ENCODE measurements around the gene NCOR1. TPM values are rescaled to one million over a fixed set of nuclear protein-coding genes. Genes with fewer than 3 reads are reported as not detected.

NCOR1 gene
- total and polyA plus RNA-seq, 9 of the 15 experiments (the other 6 are each of a cell fraction or from before 2014, with no cell fraction given), result 20.2 to 66.5 (median 50.9) TPM

DNA sequence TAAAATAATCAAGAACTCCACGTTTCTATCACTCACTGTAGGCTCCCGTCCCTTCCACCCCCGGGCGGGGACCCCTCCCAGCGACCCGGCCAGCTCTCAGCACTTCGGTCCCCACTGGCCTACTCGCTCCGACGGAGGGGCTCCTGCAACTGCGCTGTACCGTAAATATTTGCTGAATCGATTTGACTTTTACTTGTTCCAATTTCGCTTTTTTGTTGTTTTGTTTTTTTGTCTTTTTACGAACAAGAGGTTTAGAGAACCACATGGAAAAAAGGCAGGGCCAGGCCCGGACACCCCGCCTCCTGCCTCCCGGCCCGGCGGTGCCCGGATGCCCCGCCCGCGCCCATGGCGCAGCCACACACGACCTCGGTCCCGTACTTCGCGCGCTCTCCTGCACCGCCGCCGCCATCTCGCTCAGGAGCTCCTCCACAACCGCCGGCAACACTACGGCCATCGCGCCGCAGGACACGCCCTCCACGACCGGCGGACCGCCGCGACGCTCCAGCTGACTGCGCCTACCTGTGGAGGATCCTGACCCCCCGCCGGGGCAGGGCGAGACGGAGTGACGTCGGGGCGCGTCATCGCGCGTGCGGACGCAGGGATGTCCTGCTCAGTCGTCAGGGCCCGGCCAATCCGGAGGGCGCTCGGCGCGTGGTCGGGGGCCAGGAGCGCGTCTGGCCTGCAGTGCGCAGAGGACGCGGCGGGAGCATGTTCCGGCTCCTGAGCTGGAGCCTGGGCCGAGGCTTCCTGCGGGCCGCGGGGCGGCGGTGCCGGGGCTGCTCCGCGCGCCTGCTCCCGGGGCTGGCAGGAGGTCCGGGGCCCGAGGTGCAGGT, 216.0 kb downstream of the NCOR1 start, which contains the start of the genes TTC19 and ZSWIM7:
TSS of gene TTC19 (plus strand) at position 684 of the 833 bp plus-strand sequence. CDS start at position 709, 25 bp downstream.
TSS of gene ZSWIM7 (minus strand) at position 564 of the 833 bp plus-strand sequence. CDS start at position 454, 110 bp downstream.
- no peaks in the 10 kb centered on the region for H3K9me1 ChIP-seq (ENCODE audit: control insufficient read depth, insufficient read depth, low read length)
- H3K9me3 ChIP-seq (replicated peaks; ENCODE audit: control insufficient read depth, insufficient read depth, low read depth, low read length), result peaks cover 10% of the 10 kb centered on the region
- BruUV-seq (replicated peaks), result TSS peak; percentile 62
- peak within 1 kb of the TSS; percentile 76 to 97 for H3K9ac ChIP-seq (ENCODE audit: insufficient read depth in 1 of 2, low read depth in 2 of 2, low read length in 2 of 2)
- ChIA-PET CTCF (ENCODE audit: low intra/inter-chr PET ratio) (interaction anchor here (0.6 to 2.1 kb wide), 5 partner anchors 25 to 171 kb away, joined by 3 to 12 read pairs (median 6); partner anchors contain the start of gene ADORA2B), POLR2A (interaction anchor here (0.6 to 2.1 kb wide), 8 partner anchors 10 to 54 kb away, joined by 3 to 14 read pairs (median 4); partner anchors contain the start of gene ADORA2B)
- H4K20me1 ChIP-seq (replicated peaks; ENCODE audit: control insufficient read depth, insufficient read depth, low read length), result no peaks in the 10 kb centered on the region
- peak; percentile 84 for FAIRE-seq
- H3K27me3 ChIP-seq (ENCODE audit: control insufficient read depth in 2 of 2, insufficient read depth in 2 of 2, low read length in 2 of 2), result no peaks in the 10 kb centered on the region
- in situ Hi-C loops (cut with MboI), result loop anchor here (10.0 kb wide), 1 partner anchor 55 kb away; the partner anchor contains the start of gene ADORA2B
- H3K36me3 ChIP-seq (ENCODE audit: control insufficient read depth, insufficient read depth, low read length), result peaks cover 37% of the 10 kb centered on the region
- 2% methylated on average over 34 of the region's 91 CpGs for WGBS (ENCODE audit: insufficient coverage, low coverage, missing lambda C conversion rate)
- peaks cover 31% of the 10 kb centered on the region for H3K79me2 ChIP-seq (ENCODE audit: control insufficient read depth, insufficient read depth, low read length)
- peak within 1 kb of the TSS; percentile 85 for H3K27ac ChIP-seq (ENCODE audit: extremely low read depth, low read depth, low read length)
- H3K4me1 ChIP-seq (replicated peaks in 1 of 2; ENCODE audit: control insufficient read depth in 2 of 2, insufficient read depth in 2 of 2, low read length in 2 of 2), result peaks cover 8 to 15% of the 10 kb centered on the region in 2 experiments; a peak in 2 of 5 replicates
- DNase-seq (ENCODE audit: extremely low read depth in 1 of 4, low spot score in 3 of 4), result peak; percentile 89 to 96 (median 94)
- peak within 1 kb of the TSS; percentile 84 for H3K4me3 ChIP-seq
- peak within 1 kb of the TSS; percentile 79 for H3K4me2 ChIP-seq (ENCODE audit: insufficient read depth, low read length)
- peak; percentile 97 for ATAC-seq
- peak within 1 kb of the TSS; percentile 91 for H2AFZ ChIP-seq (ENCODE audit: low read depth, low read length)
- intact Hi-C loops (cut with micrococcal nuclease), result no loop called here
- TF ChIP-seq POLR3A (IDR thresholded peaks at IDR 0.05; ENCODE audit: borderline replicate concordance, extremely low read depth, insufficient read depth, insufficient read length) (no peak), ZNF165 (CRISPR knock-in tag; IDR thresholded peaks at IDR 0.05; ENCODE audit: borderline replicate concordance) (no peak), KDM1A (IDR thresholded peaks at IDR 0.05) (no peak), BDP1 (IDR thresholded peaks at IDR 0.05; ENCODE audit: insufficient read depth, insufficient read length) (no peak)
- TF ChIP-seq, protein P1, sequence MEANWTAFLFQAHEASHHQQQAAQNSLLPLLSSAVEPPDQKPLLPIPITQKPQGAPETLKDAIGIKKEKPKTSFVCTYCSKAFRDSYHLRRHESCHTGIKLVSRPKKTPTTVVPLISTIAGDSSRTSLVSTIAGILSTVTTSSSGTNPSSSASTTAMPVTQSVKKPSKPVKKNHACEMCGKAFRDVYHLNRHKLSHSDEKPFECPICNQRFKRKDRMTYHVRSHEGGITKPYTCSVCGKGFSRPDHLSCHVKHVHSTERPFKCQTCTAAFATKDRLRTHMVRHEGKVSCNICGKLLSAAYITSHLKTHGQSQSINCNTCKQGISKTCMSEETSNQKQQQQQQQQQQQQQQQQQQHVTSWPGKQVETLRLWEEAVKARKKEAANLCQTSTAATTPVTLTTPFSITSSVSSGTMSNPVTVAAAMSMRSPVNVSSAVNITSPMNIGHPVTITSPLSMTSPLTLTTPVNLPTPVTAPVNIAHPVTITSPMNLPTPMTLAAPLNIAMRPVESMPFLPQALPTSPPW (CRISPR knock-in tag; IDR thresholded peaks at IDR 0.05), result peak; percentile 89
- TF ChIP-seq, protein P2, sequence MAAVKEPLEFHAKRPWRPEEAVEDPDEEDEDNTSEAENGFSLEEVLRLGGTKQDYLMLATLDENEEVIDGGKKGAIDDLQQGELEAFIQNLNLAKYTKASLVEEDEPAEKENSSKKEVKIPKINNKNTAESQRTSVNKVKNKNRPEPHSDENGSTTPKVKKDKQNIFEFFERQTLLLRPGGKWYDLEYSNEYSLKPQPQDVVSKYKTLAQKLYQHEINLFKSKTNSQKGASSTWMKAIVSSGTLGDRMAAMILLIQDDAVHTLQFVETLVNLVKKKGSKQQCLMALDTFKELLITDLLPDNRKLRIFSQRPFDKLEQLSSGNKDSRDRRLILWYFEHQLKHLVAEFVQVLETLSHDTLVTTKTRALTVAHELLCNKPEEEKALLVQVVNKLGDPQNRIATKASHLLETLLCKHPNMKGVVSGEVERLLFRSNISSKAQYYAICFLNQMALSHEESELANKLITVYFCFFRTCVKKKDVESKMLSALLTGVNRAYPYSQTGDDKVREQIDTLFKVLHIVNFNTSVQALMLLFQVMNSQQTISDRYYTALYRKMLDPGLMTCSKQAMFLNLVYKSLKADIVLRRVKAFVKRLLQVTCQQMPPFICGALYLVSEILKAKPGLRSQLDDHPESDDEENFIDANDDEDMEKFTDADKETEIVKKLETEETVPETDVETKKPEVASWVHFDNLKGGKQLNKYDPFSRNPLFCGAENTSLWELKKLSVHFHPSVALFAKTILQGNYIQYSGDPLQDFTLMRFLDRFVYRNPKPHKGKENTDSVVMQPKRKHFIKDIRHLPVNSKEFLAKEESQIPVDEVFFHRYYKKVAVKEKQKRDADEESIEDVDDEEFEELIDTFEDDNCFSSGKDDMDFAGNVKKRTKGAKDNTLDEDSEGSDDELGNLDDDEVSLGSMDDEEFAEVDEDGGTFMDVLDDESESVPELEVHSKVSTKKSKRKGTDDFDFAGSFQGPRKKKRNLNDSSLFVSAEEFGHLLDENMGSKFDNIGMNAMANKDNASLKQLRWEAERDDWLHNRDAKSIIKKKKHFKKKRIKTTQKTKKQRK (IDR thresholded peaks at IDR 0.05; ENCODE audit: borderline replicate concordance, low read depth, low read length), result no peak
- TF ChIP-seq, protein P3, sequence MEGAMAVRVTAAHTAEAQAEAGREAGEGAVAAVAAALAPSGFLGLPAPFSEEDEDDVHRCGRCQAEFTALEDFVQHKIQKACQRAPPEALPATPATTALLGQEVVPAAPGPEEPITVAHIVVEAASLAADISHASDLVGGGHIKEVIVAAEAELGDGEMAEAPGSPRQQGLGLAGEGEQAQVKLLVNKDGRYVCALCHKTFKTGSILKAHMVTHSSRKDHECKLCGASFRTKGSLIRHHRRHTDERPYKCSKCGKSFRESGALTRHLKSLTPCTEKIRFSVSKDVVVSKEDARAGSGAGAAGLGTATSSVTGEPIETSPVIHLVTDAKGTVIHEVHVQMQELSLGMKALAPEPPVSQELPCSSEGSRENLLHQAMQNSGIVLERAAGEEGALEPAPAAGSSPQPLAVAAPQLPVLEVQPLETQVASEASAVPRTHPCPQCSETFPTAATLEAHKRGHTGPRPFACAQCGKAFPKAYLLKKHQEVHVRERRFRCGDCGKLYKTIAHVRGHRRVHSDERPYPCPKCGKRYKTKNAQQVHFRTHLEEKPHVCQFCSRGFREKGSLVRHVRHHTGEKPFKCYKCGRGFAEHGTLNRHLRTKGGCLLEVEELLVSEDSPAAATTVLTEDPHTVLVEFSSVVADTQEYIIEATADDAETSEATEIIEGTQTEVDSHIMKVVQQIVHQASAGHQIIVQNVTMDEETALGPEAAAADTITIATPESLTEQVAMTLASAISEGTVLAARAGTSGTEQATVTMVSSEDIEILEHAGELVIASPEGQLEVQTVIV (CRISPR knock-in tag; IDR thresholded peaks at IDR 0.05; ENCODE audit: borderline replicate concordance), result no peak
- TF ChIP-seq, protein P4, sequence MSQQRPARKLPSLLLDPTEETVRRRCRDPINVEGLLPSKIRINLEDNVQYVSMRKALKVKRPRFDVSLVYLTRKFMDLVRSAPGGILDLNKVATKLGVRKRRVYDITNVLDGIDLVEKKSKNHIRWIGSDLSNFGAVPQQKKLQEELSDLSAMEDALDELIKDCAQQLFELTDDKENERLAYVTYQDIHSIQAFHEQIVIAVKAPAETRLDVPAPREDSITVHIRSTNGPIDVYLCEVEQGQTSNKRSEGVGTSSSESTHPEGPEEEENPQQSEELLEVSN (IDR thresholded peaks at IDR 0.05; ENCODE audit: borderline replicate concordance in 1 of 2, extremely low read depth in 1 of 2, insufficient read depth in 1 of 2, insufficient read length in 1 of 2, low read depth in 1 of 2, low read length in 1 of 2, poor library complexity in 1 of 2, severe bottlenecking in 1 of 2), result peak; percentile 76 to 86
